Mesothelial cell of epicardium (in vitro differentiated cells): ENCODE measurements around the gene HLA-B. TPM values are rescaled to one million over a fixed set of nuclear protein-coding genes. Genes with fewer than 3 reads are reported as not detected.
"Not testable (repeated sequence)": the region's sequence is repeated elsewhere in the genome, so short reads cannot be mapped to it uniquely, and the experiment has no call there.

Experiments used
- DNase-seq, 2 experiments: peaks; one replicate each; pipeline ENCODE4 v3.0.0; 2021; ENCODE audit warnings: low spot score in 2 of 2; ENCODE audit not compliant: unreplicated experiment in 2 of 2
- H3K27ac Mint-ChIP-seq: 2 replicates; pipeline ENCODE4 v1.8.0; 2021; ENCODE audit warnings: mixed read lengths
- H3K27me3 Mint-ChIP-seq: 2 replicates; pipeline ENCODE4 v1.8.0; 2021; ENCODE audit warnings: low read depth, mixed read lengths
- H3K36me3 Mint-ChIP-seq: 2 replicates; pipeline ENCODE4 v1.8.0; 2021; ENCODE audit warnings: mixed read lengths
- H3K4me1 Mint-ChIP-seq: 2 replicates; pipeline ENCODE4 v1.8.0; 2021; ENCODE audit warnings: mixed read lengths
- H3K4me3 Mint-ChIP-seq: 2 replicates; pipeline ENCODE4 v1.8.0; 2021; ENCODE audit warnings: mild to moderate bottlenecking, moderate library complexity, mixed read lengths
- H3K9me3 Mint-ChIP-seq: 2 replicates; pipeline ENCODE4 v1.8.0; 2021; ENCODE audit warnings: mixed read lengths
- total RNA-seq: library from RNA; stranded (reverse); gene quantifications from 3 replicates; pipeline ENCODE4 v1.2.1, GENCODE V29; 2021
- TF ChIP-seq, protein P1 (sequence below): fragments of 200-600 bp; sonication (generic); IDR thresholded peaks from one replicate; pipeline ENCODE4 v1.5.0; 2021; ENCODE audit warnings: antibody characterized with exemption; ENCODE audit not compliant: unreplicated experiment

Gene HLA-B
- total RNA-seq, 1 donor from 2014 or later, result 47.7 TPM

DNA sequence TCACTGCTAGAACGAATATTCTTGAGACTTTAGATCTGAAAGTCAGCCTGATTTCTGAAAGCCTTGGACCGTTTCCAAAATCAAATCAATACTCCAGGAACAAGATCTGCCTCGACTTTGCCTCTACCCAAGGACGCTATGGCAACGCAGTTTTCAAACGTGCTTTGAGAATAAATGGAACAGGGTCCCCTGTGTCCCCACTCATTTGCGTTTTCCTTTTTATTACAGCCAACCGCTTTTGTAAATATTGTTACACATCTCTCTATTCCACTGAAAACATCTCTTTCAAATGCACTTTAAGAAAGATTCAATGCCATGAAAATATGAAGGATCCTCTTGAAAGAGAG, 40.1 kb upstream of the HLA-B start:
- not testable (repeated sequence) for H3K9me3 Mint-ChIP-seq, H3K36me3 Mint-ChIP-seq, DNase-seq, H3K27me3 Mint-ChIP-seq
- Mint-ChIP-seq H3K27ac (peak overlapping the region; percentile 50), H3K4me3 (peak overlapping the region; percentile 46), H3K4me1 (peaks cover 28% of the 10 kb centered on the region)
- TF ChIP-seq, protein P1, sequence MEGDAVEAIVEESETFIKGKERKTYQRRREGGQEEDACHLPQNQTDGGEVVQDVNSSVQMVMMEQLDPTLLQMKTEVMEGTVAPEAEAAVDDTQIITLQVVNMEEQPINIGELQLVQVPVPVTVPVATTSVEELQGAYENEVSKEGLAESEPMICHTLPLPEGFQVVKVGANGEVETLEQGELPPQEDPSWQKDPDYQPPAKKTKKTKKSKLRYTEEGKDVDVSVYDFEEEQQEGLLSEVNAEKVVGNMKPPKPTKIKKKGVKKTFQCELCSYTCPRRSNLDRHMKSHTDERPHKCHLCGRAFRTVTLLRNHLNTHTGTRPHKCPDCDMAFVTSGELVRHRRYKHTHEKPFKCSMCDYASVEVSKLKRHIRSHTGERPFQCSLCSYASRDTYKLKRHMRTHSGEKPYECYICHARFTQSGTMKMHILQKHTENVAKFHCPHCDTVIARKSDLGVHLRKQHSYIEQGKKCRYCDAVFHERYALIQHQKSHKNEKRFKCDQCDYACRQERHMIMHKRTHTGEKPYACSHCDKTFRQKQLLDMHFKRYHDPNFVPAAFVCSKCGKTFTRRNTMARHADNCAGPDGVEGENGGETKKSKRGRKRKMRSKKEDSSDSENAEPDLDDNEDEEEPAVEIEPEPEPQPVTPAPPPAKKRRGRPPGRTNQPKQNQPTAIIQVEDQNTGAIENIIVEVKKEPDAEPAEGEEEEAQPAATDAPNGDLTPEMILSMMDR, result peak; percentile 16

DNA sequence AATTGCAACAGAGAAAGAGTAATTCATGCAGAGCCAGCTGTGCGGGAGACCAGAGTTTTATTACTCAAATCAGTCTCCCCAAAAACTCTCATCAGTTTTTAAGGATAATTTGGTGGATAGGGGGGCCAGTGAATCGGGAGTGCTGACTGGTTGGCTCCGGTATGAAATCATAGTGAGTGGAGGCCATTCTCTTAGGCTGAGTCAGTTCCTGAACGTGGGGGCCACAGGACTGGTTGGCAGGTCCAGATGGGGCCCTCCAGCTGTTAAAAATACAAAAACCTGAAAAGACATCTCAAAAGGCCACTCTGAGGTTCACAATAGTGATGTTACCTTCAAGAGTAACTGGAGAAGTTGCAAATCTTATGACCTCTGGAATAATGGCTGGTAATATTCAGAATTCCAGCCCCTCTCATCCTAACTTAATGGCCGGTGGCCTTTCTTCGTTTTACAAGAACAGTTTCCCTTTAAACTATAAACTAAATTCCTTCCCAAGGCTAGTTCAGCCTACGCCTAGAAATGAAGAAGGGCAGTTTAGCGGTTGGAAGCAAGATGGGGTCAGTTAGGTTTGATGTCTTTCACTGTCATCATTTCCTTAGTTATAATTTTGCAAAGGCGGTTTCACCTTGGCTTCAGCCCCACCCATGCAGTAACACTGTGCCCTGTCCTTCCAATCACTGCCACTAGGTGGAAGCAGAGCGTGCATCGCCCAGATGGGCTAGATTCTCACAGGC, 39.6 kb upstream of the HLA-B start:
- Mint-ChIP-seq H3K27ac (peak overlapping the region; percentile 50), H3K27me3 (peaks cover 2% of the 10 kb centered on the region)
- TF ChIP-seq, protein P1, result peak; percentile 83

DNA sequence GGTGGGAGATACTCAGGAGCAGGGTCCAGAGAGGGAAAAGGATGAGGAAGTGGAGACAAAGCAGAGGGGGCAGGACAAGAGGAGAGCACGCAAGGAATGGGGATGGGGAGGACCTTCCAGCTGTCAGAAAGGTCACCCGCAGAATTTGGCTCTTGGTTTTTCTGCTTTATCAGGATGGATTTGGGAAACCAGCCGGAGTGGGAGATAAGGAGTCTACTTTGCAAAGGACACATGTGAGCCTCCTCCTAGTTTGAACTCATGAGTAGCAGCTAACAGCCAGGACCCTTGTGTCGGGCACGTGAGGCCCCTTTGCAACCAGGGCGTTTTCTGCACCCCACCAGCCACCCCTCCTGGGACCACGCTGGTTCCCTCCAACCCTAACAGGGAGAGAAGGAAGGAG, 38.9 kb upstream of the HLA-B start:
- no peaks in the 10 kb centered on the region for H3K9me3 Mint-ChIP-seq
- H3K27me3 Mint-ChIP-seq, result no peaks in the 10 kb centered on the region
- peaks cover 17% of the 10 kb centered on the region for H3K4me1 Mint-ChIP-seq
- H3K27ac Mint-ChIP-seq, result no peak overlapping the region
- no peak overlapping the region for H3K4me3 Mint-ChIP-seq
- H3K36me3 Mint-ChIP-seq, result no peaks in the 10 kb centered on the region
- DNase-seq, result no peak
- TF ChIP-seq, protein P1, result no peak

More for the DNA sequence above, 39.6 kb upstream of the HLA-B start:
- Mint-ChIP-seq H3K9me3 (no peaks in the 10 kb centered on the region), H3K4me1 (peaks cover 24% of the 10 kb centered on the region), H3K36me3 (no peaks in the 10 kb centered on the region), H3K4me3 (peak overlapping the region; percentile 46)
- DNase-seq, result peak in 1 of 2 experiments; percentile 88

DNA sequence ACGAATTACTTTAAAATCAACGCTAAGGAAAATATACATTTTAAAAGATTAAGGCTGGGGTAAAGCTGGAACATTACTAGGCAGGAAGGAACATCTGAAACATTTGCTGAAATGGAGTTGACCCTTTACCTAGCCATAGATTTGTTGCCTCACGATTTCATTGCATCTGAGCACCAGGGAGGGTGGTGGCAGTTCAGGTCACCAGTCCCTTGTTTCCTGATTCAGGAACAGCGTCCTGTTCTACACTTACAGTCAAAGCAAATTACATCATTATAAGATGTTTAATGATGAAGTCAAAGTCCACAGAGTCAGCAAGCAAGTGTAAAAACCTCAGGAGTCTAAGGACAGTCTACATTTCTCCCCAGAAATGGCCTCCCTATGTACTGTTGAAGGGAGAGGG, 37.4 kb upstream of the HLA-B start:
- H3K27me3 Mint-ChIP-seq, result no peaks in the 10 kb centered on the region
- peaks cover 2% of the 10 kb centered on the region for H3K36me3 Mint-ChIP-seq
- H3K9me3 Mint-ChIP-seq, result no peaks in the 10 kb centered on the region
- H3K4me3 Mint-ChIP-seq, result no peak overlapping the region
- no peak for DNase-seq
- TF ChIP-seq, protein P1, result no peak
- H3K4me1 Mint-ChIP-seq, result peaks cover 10% of the 10 kb centered on the region
- H3K27ac Mint-ChIP-seq, result no peak overlapping the region

DNA sequence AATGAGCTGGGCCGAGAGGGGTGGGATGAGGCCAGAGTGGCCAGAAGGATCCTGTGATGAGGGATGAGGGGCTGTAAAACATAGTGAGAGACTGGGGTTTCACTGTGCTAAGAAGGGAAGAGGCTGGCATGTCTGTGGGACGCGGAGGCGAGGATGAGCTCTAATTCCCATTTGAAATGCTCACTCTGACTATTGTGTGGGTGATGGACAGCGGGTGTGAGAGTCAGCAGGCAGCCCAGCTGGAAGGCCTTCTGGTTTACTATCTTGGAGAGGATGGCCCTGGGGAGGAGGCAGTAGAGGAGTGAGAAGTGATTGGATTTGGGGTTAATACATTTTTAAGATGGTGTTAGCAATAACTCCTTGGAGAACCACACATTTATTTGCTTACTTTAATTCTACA, 37.0 kb upstream of the HLA-B start:
- Mint-ChIP-seq H3K9me3 (no peaks in the 10 kb centered on the region), H3K36me3 (peaks cover 2% of the 10 kb centered on the region), H3K27ac (no peak overlapping the region), H3K27me3 (no peaks in the 10 kb centered on the region), H3K4me1 (peaks cover 10% of the 10 kb centered on the region), H3K4me3 (no peak overlapping the region)
- no peak for DNase-seq
- TF ChIP-seq, protein P1, result no peak

DNA sequence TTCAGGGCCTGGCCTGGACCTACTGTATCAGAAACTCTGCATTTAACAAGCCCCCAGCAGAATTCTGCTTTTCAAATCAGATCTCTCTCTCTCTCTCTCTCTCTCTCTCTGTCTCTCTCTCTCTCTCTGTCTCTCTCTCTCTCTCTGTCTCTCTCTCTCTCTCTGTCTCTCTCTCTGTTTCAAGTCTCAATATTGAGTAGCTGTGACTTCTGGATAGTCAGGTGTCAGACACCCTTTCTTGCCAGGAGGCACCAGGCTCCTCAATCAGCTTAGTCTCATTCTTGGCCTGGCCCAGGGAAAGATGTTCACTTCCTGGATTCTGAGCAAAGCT, 32.8 kb upstream of the HLA-B start:
- not testable (repeated sequence) for H3K27me3 Mint-ChIP-seq, DNase-seq, H3K36me3 Mint-ChIP-seq, H3K27ac Mint-ChIP-seq, H3K4me1 Mint-ChIP-seq, H3K9me3 Mint-ChIP-seq, H3K4me3 Mint-ChIP-seq

DNA sequence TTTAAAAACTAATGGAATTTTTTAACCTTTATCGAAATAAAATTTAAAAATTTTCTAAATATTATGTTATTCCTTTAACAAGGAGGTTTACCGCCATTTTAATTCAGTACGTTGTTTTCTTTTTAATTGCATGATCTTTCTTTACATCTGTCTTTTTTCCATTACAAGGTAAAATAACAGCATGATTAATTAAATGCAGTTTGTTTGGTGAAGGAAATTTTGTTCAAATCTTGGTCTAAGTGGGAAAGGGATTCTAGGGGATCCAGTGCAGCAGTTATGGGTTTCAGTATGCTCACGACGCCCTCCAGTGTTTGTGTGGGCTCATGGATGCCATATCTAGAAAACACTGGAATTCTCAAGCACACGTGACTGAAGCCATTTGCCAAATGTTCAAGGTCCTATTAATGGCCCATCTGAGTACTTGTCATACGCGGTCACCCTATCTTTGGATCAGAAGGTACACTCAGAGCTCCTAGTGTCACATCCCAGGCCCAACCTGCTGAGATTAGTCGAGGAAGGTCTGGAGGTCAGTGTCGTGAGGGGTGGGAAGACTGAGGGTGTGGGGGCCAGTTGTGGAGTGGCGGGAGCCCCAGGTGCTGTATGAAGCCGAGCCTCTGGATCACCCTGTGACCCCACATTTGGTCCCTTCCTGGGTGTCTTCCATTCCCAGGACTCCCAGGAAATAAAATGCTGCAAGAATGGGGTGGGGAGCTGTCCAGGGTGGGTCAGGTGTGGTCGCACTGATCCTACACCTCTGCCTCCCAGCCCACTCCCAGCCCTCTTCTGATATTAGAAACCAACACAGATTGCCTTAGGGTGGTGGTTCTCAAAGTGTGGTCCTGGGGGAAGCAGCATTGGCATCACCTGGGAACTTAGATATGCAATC, 32.2 kb upstream of the HLA-B start:
- H3K27ac Mint-ChIP-seq, H3K4me1 Mint-ChIP-seq, H3K4me3 Mint-ChIP-seq, H3K27me3 Mint-ChIP-seq, DNase-seq, H3K9me3 Mint-ChIP-seq, H3K36me3 Mint-ChIP-seq: not testable (repeated sequence)
